BE2C (cell line): Measurements from ENCODE around the gene ALS2. TPM values are rescaled to one million over a fixed set of nuclear protein-coding genes. Genes with fewer than 3 reads are reported as not detected.

Source experiments
- DNase-seq: peaks from one replicate; pipeline ENCODE4 v3.0.0-alpha.2; 2020
- H3K27me3 ChIP-seq: fragments of 250-450 bp; sonication (Bioruptor Pico); 2 replicates; pipeline ENCODE4 v1.5.1; 2020; ENCODE audit warnings: mild to moderate bottlenecking
- H3K36me3 ChIP-seq: fragments of 250-450 bp; sonication (Bioruptor Pico); 2 replicates; pipeline ENCODE4 v1.5.1; 2020; ENCODE audit warnings: mild to moderate bottlenecking
- H3K4me1 ChIP-seq: fragments of 250-450 bp; sonication (Bioruptor Pico); 2 replicates; pipeline ENCODE4 v1.5.1; 2020
- H3K4me3 ChIP-seq: 2 replicates; pipeline ENCODE4 v1.5.1; 2011; ENCODE audit warnings: low read depth, low read length
- H3K9me3 ChIP-seq: fragments of 250-450 bp; sonication (Bioruptor Pico); 2 replicates; pipeline ENCODE4 v1.5.1; 2020
- polyA plus RNA-seq: library from polyadenylated mRNA; unstranded; fragments of >200 nt; gene quantifications from one replicate; pipeline ENCODE4 v1.2.1, GENCODE V29; 2012; ENCODE audit warnings: low read depth, missing spikeins; ENCODE audit not compliant: insufficient read length, insufficient read depth
- TF ChIP-seq, protein P1 (sequence below): IDR thresholded peaks from 2 replicates; pipeline ENCODE4 v1.5.1; 2012; ENCODE audit warnings: mild to moderate bottlenecking, low read depth, low read length

Gene ALS2
- 17.4 TPM for polyA plus RNA-seq

- Histone ChIP-seq H3K36me3 (no peaks in the 10 kb centered on the region), H3K9me3 (no peaks in the 10 kb centered on the region), H3K27me3 (no peaks in the 10 kb centered on the region), H3K4me3 (peak within 1 kb of the TSS; percentile 82), H3K4me1 (no peaks in the 10 kb centered on the region)
- DNase-seq = peak; percentile 94
- TF ChIP-seq, protein P1, sequence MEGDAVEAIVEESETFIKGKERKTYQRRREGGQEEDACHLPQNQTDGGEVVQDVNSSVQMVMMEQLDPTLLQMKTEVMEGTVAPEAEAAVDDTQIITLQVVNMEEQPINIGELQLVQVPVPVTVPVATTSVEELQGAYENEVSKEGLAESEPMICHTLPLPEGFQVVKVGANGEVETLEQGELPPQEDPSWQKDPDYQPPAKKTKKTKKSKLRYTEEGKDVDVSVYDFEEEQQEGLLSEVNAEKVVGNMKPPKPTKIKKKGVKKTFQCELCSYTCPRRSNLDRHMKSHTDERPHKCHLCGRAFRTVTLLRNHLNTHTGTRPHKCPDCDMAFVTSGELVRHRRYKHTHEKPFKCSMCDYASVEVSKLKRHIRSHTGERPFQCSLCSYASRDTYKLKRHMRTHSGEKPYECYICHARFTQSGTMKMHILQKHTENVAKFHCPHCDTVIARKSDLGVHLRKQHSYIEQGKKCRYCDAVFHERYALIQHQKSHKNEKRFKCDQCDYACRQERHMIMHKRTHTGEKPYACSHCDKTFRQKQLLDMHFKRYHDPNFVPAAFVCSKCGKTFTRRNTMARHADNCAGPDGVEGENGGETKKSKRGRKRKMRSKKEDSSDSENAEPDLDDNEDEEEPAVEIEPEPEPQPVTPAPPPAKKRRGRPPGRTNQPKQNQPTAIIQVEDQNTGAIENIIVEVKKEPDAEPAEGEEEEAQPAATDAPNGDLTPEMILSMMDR = no peak
Observed at GRCh38 chr2:201780674-201781493, at the start of gene ALS2. Gene ALS2, minus strand, starts transcription at chr2:201780933. Its CDS starts 12,048 bp downstream, at chr2:201768885.

GRCh38 chr2:201828220-201828619 lies 47.5 kb upstream of the ALS2 start:
- Histone ChIP-seq H3K36me3 (no peaks in the 10 kb centered on the region), H3K4me3 (no peak overlapping the region), H3K4me1 (no peaks in the 10 kb centered on the region), H3K9me3 (no peaks in the 10 kb centered on the region), H3K27me3 (no peaks in the 10 kb centered on the region)
- DNase-seq = no peak
- TF ChIP-seq, protein P1 = no peak

DNA sequence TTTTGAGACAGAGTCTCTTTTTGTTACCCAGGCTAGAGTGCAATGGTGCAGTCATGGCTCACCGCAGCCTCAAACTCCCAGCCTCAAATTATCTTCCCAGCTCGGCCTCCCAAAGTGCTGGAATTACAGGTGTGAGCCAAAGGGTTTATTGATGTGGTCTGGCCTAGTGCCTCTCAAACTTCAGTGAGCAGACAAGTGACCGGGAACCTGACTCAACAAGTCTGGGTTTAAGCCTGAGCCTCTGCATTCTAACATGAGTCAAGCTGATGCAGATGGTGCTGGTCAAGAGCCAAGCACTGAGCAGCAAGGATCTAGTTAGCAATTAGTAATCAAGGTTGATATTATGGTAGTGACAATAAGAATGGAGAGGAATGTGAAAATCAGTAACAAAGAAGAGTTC lies 46.9 kb upstream of the ALS2 start:
- Histone ChIP-seq H3K27me3 (no peaks in the 10 kb centered on the region), H3K4me3 (no peak overlapping the region), H3K36me3 (no peaks in the 10 kb centered on the region), H3K9me3 (no peaks in the 10 kb centered on the region), H3K4me1 (peaks cover 3% of the 10 kb centered on the region)
- TF ChIP-seq, protein P1 = no peak
- DNase-seq = no peak

GRCh38 chr2:201824212-201824611 lies 43.5 kb upstream of the ALS2 start:
- Histone ChIP-seq H3K9me3 (no peaks in the 10 kb centered on the region), H3K36me3 (no peaks in the 10 kb centered on the region), H3K27me3 (no peaks in the 10 kb centered on the region), H3K4me1 (peaks cover 25% of the 10 kb centered on the region), H3K4me3 (no peak overlapping the region)
- DNase-seq = no peak
- TF ChIP-seq, protein P1 = no peak

DNA sequence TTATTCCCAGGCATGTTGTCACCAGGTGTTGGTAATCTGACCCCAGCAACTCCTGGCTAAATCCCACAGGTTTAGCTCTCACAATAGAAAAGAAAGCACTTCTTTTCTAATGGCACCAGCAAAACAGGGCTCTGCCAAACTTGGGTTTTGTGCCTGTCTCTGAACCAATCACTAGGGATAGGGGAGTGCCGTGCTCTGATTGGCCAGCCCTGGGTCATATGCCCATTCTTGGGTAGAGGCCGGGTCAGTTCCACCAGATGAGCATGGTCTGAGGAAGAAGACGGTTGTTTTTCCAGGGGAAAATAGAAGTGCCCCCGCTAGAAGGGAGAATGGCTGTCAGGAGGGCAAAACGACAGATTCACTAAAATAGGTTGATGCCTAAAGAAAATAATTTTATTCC lies 40.3 kb upstream of the ALS2 start:
- Histone ChIP-seq H3K27me3 (no peaks in the 10 kb centered on the region), H3K4me3 (peak overlapping the region; percentile 21), H3K36me3 (no peaks in the 10 kb centered on the region), H3K4me1 (peaks cover 26% of the 10 kb centered on the region), H3K9me3 (no peaks in the 10 kb centered on the region)
- TF ChIP-seq, protein P1 = no peak
- DNase-seq = peak; percentile 51

DNA sequence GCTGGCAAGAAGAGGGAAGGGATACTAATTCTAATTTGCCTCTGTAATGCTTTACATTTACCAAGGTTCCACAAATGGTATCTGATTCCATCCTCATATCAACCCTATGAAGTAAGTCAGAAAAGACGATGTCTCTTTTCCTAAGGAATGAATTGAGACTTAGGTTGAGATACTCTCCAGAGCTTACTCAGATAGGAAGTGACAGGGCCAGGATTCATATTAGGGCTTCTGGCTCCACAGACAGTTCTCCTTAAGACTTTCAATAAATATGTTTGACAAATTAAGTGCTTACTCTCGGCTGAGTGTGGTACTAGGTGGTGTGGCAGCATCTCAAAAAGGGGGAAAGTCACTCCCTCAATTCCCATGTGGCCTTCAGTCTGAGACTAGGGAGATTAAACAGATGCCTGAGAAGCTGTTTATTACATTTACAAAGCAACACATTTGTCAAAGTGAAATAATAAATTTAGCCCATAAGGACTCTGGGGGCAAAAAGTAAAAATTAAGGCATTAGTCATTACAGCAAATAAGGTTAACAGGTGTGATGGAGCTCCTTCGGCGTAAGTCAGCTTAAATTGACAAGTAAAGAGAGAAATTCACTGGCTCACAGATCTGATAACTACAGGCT lies 39.8 kb upstream of the ALS2 start:
- Histone ChIP-seq H3K27me3 (no peaks in the 10 kb centered on the region), H3K36me3 (no peaks in the 10 kb centered on the region), H3K4me3 (peak overlapping the region; percentile 21), H3K4me1 (peaks cover 27% of the 10 kb centered on the region), H3K9me3 (no peaks in the 10 kb centered on the region)
- no peak for DNase-seq
- TF ChIP-seq, protein P1 = no peak
